HG03565 (cell line): ENCODE measurements around the gene FOXO4.

ENCODE experiments used
- ATAC-seq: cut with Tn5 transposase; IDR thresholded peaks from one replicate; pipeline ENCODE4 v1.9.1; 2021; ENCODE audit warnings: mild to moderate bottlenecking, moderate library complexity; ENCODE audit not compliant: unreplicated experiment

Gene FOXO4

GRCh38 chrX:71131510-71131909, 35.9 kb downstream of the FOXO4 start:
- ATAC-seq: no peak

DNA sequence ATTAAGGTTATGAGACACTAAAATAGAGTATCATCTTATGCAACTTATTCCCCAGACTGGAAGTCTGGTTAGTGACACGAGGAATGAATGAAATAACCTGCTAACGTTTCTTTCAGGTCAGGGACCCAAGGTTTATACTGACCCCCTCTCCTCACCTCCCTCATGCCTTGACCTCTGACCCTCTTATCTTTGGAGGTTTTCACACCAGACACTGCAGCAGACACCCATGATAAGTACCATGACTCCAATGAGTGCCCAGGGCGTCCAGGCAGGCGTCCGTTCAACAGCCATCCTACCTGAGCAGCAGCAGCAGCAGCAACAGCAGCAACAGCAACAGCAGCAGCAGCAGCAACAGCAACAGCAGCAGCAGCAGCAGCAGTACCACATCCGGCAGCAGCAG, 44.8 kb downstream of the FOXO4 start:
- ATAC-seq: no peak

- no peak for ATAC-seq
Observed at GRCh38 chrX:71143508-71143907, 47.9 kb downstream of the FOXO4 start.

- no peak for ATAC-seq
Observed at GRCh38 chrX:71144651-71145050, 49.0 kb downstream of the FOXO4 start, which contains the start of gene NLGN3. Gene NLGN3, plus strand, starts transcription at chrX:71144841. Its CDS starts 2,909 bp downstream, at chrX:71147750.

GRCh38 chrX:71147496-71148277, 52.0 kb downstream of the FOXO4 start:
- no peak for ATAC-seq

GRCh38 chrX:71148278-71148663, 52.6 kb downstream of the FOXO4 start:
- no peak for ATAC-seq

DNA sequence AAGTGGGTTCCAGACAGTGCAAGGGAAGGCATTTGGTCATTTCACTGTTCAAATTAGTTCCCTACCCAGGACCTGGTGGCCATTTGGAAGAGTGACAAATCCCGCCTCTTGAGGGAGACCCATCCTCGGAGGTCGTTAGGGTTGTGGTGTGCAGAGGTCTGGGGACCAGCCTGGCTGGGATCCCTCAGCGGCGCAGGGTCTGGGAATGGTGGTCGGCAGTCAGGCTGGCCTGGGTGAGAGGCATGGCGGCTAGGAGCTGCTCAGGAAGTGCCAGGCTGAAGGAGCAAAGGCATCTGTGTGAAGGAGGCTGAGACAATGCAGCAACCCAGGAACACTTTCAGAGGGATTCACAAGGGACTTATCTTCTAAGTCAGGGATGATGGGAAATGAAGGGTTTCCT, 55.7 kb downstream of the FOXO4 start:
- no peak for ATAC-seq
